Epithelial cell of proximal tubule (primary cell): ENCODE measurements around the gene ZDHHC24. TPM values are rescaled to one million over a fixed set of nuclear protein-coding genes. Genes with fewer than 3 reads are reported as not detected.

ENCODE experiments used
- DNase-seq: peaks from one replicate; pipeline ENCODE4 v3.0.0-alpha.2; 2011; ENCODE audit warnings: low read depth
- H3K4me3 ChIP-seq: 2 replicates; pipeline ENCODE4 v1.5.1; 2011; ENCODE audit warnings: low read depth, mild to moderate bottlenecking, low read length
- CTCF ChIP-seq: conservative IDR thresholded peaks from 2 replicates; pipeline ENCODE4 v1.5.1; 2012; ENCODE audit warnings: low read depth, mild to moderate bottlenecking, low read length
- total RNA-seq: library from RNA; depleted of rRNA; stranded (reverse); fragments of >200 nt; gene quantifications from 2 replicates; pipeline ENCODE4 v1.2.3, GENCODE V29; 2015

The ZDHHC24 gene
- total RNA-seq, 1 donor from 2014 or later = 17.8 TPM

GRCh38 chr11:66524304-66525040 is 21.4 kb downstream of the ZDHHC24 start:
- no peak for DNase-seq
- TF ChIP-seq CTCF = no peak
- no peak overlapping the region for H3K4me3 ChIP-seq

GRCh38 chr11:66523611-66524010 is 22.2 kb downstream of the ZDHHC24 start:
- no peak for DNase-seq
- no peak overlapping the region for H3K4me3 ChIP-seq
- no peak for TF ChIP-seq CTCF

GRCh38 chr11:66510990-66511339 is 34.9 kb downstream of the ZDHHC24 start:
- H3K4me3 ChIP-seq = peak overlapping the region; percentile 97
- no peak for DNase-seq
- TF ChIP-seq CTCF = no peak

GRCh38 chr11:66510271-66510989 is 35.4 kb downstream of the ZDHHC24 start, which contains the start of gene BBS1:
Gene BBS1 (plus strand): TSS chr11:66510635. CDS start chr11:66510660, 25 bp downstream.
- peak within 1 kb of the TSS; percentile 97 for H3K4me3 ChIP-seq
- TF ChIP-seq CTCF = no peak
- DNase-seq = no peak

- no peak overlapping the region for H3K4me3 ChIP-seq
- no peak for DNase-seq
- no peak for TF ChIP-seq CTCF
Measured at GRCh38 chr11:66509131-66509561, 36.7 kb downstream of the ZDHHC24 start.

DNA sequence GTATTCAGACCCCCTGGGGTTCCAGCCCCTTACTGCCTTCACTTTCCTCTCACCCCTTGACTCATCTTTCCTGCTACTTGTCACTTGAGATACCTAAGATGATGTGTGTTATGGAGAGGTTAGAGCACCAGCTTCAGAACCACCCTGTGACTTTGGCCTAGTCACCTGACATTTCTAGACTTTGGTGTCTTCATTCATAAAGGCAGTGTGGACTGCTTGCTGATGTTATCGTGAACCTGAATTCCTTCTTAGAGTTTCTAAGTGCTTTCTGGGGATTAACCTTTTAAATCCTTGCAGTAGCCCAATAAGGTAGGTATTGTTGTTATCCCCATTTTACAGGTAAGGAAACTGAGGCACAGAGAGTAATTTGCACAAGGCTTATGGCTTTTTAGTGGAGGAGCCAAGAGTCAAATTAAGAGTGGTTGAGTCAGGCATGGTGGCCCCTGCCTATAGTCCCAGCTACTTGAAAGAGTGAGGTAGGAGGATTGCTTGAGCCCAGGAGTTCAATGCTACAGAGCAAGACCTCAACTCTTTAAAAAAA is 40.5 kb downstream of the ZDHHC24 start:
- TF ChIP-seq CTCF = no peak

DNA sequence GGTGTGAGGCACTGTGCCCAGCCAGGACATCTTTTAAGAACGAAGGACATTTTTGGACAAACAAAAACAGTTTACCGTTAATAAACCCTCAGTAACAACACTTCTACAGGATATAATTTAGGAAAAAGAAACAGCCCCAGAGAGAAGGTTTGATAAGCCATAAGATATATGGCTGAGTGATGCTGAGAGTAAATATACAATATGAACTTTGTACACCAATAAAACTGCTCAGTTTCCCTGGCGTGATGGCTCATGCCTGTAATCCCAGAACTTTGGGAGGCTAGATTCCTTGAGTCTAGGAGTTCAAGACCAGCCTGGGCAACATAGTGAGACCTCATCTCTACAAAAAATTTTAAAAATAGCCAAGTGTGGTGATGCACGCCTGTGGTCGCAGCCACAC is 47.3 kb downstream of the ZDHHC24 start:
- H3K4me3 ChIP-seq = no peak overlapping the region
- TF ChIP-seq CTCF = no peak
- no peak for DNase-seq

More for the DNA sequence above, 40.5 kb downstream of the ZDHHC24 start:
- no peak overlapping the region for H3K4me3 ChIP-seq
- no peak for DNase-seq
